ENCODE data around the gene TEAD1. TPM values are rescaled to one million over a fixed set of nuclear protein-coding genes. Genes with fewer than 3 reads are reported as not detected.

Gene TEAD1
- total and polyA plus RNA-seq, 9 of the 15 experiments (the other 6 are each of a cell fraction or from before 2014, with no cell fraction given): 1.7 to 17.7 (median 10.8) TPM

DNA sequence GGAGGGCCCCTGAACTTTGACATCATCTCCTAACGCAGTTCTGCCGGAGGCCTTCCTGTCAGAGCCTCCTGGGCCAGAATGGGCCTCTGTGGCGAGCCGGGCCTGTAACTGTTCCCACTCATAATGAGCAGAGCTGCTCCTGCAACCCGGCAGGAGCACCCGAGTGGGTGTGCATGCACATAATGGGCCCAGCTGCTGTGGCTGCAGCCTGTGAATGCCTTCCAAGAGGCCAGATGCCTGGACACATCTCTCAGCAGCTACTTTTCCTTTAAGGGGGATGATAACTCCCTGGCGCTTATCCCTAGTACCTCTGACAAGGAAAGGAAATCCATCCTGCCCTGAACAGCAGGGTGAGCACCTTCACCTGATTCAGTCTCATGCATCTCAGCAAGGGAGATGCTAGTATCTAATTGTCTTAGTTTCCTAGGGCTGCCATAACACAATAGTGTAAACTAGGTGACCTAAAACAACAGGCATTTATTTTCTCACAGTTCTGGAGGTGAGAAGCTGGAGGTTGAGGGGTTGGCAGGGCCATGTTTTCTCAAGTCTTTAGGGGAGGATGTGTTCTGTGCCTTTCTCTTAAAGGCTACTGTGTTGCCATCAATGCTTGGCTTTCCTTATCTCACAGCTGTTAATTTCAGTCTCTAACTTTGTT, 120.5 kb downstream of the TEAD1 start (continued):
- TF ChIP-seq, protein P1, sequence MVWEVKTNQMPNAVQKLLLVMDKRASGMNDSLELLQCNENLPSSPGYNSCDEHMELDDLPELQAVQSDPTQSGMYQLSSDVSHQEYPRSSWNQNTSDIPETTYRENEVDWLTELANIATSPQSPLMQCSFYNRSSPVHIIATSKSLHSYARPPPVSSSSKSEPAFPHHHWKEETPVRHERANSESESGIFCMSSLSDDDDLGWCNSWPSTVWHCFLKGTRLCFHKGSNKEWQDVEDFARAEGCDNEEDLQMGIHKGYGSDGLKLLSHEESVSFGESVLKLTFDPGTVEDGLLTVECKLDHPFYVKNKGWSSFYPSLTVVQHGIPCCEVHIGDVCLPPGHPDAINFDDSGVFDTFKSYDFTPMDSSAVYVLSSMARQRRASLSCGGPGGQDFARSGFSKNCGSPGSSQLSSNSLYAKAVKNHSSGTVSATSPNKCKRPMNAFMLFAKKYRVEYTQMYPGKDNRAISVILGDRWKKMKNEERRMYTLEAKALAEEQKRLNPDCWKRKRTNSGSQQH (CRISPR knock-in tag; IDR thresholded peaks at IDR 0.05): no peak

DNA sequence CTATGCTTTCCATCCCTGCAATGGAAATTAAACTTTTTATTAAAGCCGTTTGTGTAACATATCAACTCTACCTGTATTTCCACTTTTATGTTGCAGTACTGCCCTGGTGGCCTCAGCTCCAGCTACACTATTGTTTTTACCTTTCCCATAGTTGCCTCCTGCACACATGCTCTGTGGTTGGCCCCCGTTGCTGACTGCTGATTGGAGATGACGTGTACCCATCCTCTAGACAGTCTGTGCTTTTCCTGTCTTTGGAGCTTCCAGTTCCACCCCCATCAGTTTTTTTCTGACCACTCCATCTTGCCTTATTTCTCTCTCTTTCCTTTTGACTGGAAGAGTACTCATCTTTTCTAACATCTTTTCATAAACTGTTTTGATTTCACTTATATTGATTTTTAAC, 123.8 kb downstream of the TEAD1 start:
- BruUV-seq (replicated peaks): no TSS peak
- WGBS (ENCODE audit: insufficient coverage, low coverage, missing lambda C conversion rate): 57% methylated on average over 3 of the region's 3 CpGs
- no peak overlapping the region for H3K4me3 ChIP-seq
- CTCF ChIA-PET (ENCODE audit: low intra/inter-chr PET ratio): no interaction called here
- H3K79me2 ChIP-seq (ENCODE audit: control insufficient read depth, insufficient read depth, low read length): no peaks in the 10 kb centered on the region
- no peaks in the 10 kb centered on the region for H3K9me3 ChIP-seq (replicated peaks; ENCODE audit: control insufficient read depth, insufficient read depth, low read depth, low read length)
- H3K9me1 ChIP-seq (ENCODE audit: control insufficient read depth, insufficient read depth, low read length): no peaks in the 10 kb centered on the region
- no peak overlapping the region for H3K4me2 ChIP-seq (ENCODE audit: insufficient read depth, low read length)
- no peaks in the 10 kb centered on the region for H3K36me3 ChIP-seq (ENCODE audit: control insufficient read depth, insufficient read depth, low read length)
- no peaks in the 10 kb centered on the region for H3K27me3 ChIP-seq (ENCODE audit: control insufficient read depth in 2 of 2, insufficient read depth in 2 of 2, low read length in 2 of 2)
- H2AFZ ChIP-seq (ENCODE audit: low read depth, low read length): no peak overlapping the region
- H3K9ac ChIP-seq (ENCODE audit: insufficient read depth in 1 of 2, low read depth in 2 of 2, low read length in 2 of 2): no peak overlapping the region
- ATAC-seq (no peak), FAIRE-seq (no peak), DNase-seq (ENCODE audit: extremely low read depth in 1 of 4, low spot score in 3 of 4) (no peak)
- intact Hi-C loops (cut with micrococcal nuclease) (no loop called here), in situ Hi-C loops (cut with MboI) (no loop called here)
- POLR2A ChIA-PET: no interaction called here
- H3K4me1 ChIP-seq (replicated peaks in 1 of 2; ENCODE audit: control insufficient read depth in 2 of 2, insufficient read depth in 2 of 2, low read length in 2 of 2): peaks cover 3 to 19% of the 10 kb centered on the region in 2 experiments; a peak in 4 of 5 replicates
- H4K20me1 ChIP-seq (replicated peaks; ENCODE audit: control insufficient read depth, insufficient read depth, low read length): 0 out of 2 replicates have a peak, but pooled peaks cover 7% of the 10 kb centered on the region
- no peak overlapping the region for H3K27ac ChIP-seq (ENCODE audit: extremely low read depth, low read depth, low read length)
- TF ChIP-seq ESRRB (CRISPR knock-in tag; IDR thresholded peaks at IDR 0.05; ENCODE audit: borderline replicate concordance): no peak
- no peak for TF ChIP-seq ZC3H4 (CRISPR knock-in tag; IDR thresholded peaks at IDR 0.05; ENCODE audit: borderline replicate concordance)
- TF ChIP-seq ZNF175 (CRISPR knock-in tag; IDR thresholded peaks at IDR 0.05; ENCODE audit: low read depth): no peak
- TF ChIP-seq ILF3 (IDR thresholded peaks at IDR 0.05; ENCODE audit: borderline replicate concordance): no peak
- TF ChIP-seq, protein P2, sequence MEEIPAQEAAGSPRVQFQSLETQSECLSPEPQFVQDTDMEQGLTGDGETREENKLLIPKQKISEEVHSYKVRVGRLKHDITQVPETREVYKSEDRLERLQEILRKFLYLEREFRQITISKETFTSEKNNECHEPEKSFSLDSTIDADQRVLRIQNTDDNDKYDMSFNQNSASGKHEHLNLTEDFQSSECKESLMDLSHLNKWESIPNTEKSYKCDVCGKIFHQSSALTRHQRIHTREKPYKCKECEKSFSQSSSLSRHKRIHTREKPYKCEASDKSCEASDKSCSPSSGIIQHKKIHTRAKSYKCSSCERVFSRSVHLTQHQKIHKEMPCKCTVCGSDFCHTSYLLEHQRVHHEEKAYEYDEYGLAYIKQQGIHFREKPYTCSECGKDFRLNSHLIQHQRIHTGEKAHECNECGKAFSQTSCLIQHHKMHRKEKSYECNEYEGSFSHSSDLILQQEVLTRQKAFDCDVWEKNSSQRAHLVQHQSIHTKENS (CRISPR knock-in tag; IDR thresholded peaks at IDR 0.05): no peak
- TF ChIP-seq NCOA1 (IDR thresholded peaks at IDR 0.05; ENCODE audit: low read depth): no peak
- TF ChIP-seq, protein P3, sequence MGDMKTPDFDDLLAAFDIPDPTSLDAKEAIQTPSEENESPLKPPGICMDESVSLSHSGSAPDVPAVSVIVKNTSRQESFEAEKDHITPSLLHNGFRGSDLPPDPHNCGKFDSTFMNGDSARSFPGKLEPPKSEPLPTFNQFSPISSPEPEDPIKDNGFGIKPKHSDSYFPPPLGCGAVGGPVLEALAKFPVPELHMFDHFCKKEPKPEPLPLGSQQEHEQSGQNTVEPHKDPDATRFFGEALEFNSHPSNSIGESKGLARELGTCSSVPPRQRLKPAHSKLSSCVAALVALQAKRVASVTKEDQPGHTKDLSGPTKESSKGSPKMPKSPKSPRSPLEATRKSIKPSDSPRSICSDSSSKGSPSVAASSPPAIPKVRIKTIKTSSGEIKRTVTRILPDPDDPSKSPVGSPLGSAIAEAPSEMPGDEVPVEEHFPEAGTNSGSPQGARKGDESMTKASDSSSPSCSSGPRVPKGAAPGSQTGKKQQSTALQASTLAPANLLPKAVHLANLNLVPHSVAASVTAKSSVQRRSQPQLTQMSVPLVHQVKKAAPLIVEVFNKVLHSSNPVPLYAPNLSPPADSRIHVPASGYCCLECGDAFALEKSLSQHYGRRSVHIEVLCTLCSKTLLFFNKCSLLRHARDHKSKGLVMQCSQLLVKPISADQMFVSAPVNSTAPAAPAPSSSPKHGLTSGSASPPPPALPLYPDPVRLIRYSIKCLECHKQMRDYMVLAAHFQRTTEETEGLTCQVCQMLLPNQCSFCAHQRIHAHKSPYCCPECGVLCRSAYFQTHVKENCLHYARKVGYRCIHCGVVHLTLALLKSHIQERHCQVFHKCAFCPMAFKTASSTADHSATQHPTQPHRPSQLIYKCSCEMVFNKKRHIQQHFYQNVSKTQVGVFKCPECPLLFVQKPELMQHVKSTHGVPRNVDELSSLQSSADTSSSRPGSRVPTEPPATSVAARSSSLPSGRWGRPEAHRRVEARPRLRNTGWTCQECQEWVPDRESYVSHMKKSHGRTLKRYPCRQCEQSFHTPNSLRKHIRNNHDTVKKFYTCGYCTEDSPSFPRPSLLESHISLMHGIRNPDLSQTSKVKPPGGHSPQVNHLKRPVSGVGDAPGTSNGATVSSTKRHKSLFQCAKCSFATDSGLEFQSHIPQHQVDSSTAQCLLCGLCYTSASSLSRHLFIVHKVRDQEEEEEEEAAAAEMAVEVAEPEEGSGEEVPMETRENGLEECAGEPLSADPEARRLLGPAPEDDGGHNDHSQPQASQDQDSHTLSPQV (IDR thresholded peaks at IDR 0.05): no peak
- TF ChIP-seq, protein P4, sequence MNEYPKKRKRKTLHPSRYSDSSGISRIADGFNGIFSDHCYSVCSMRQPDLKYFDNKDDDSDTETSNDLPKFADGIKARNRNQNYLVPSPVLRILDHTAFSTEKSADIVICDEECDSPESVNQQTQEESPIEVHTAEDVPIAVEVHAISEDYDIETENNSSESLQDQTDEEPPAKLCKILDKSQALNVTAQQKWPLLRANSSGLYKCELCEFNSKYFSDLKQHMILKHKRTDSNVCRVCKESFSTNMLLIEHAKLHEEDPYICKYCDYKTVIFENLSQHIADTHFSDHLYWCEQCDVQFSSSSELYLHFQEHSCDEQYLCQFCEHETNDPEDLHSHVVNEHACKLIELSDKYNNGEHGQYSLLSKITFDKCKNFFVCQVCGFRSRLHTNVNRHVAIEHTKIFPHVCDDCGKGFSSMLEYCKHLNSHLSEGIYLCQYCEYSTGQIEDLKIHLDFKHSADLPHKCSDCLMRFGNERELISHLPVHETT (CRISPR knock-in tag; conservative IDR thresholded peaks at IDR 0.05 in 1 of 2, IDR thresholded peaks at IDR 0.05 in 1 of 2): no peak
